ENCODE data around the gene USP3. TPM values are rescaled to one million over a fixed set of nuclear protein-coding genes. Genes with fewer than 3 reads are reported as not detected.

USP3 gene
- polyA plus RNA-seq, 1 donor (not counting 4 experiments of a cell fraction or from before 2014, with no cell fraction given), result 16.2 TPM

GRCh38 chr15:63478243-63478642 lies 26.1 kb upstream of the USP3 start:
- no peak overlapping the region for H3K4me2 ChIP-seq (ENCODE audit: control insufficient read depth, extremely low read depth, insufficient read depth, low read depth, low read length)
- H3K9me1 ChIP-seq (ENCODE audit: control insufficient read depth, extremely low read depth, insufficient read depth, low read length), result no peaks in the 10 kb centered on the region
- no peaks in the 10 kb centered on the region for H3K36me3 ChIP-seq (ENCODE audit: control insufficient read depth in 2 of 2, extremely low read depth in 1 of 2, insufficient read depth in 2 of 2, low read length in 2 of 2)
- H4K20me1 ChIP-seq (ENCODE audit: control insufficient read depth, extremely low read depth, insufficient read depth, low read length), result no peaks in the 10 kb centered on the region
- FAIRE-seq, result no peak
- TF ChIP-seq CTCF (optimal IDR thresholded peaks at IDR 0.05 in 1 of 3, IDR thresholded peaks at IDR 0.05 in 1 of 3, conservative IDR thresholded peaks at IDR 0.05 in 1 of 3; ENCODE audit: extremely low read depth in 1 of 3, insufficient read depth in 2 of 3, low read length in 3 of 3), result no peak
- TF ChIP-seq EZH2 (IDR thresholded peaks at IDR 0.05; ENCODE audit: low read length), result no peak
- dilution Hi-C loops (cut with MboI; ENCODE audit: extremely low pct_ligation_motif_present, low sequenced_read_pairs), result no loop called here
- H3K79me2 ChIP-seq (ENCODE audit: control insufficient read depth, insufficient read depth, low read length), result no peaks in the 10 kb centered on the region
- H3K27ac ChIP-seq (ENCODE audit: control insufficient read depth, insufficient read depth, low read length), result no peak overlapping the region
- no peak overlapping the region for H2AFZ ChIP-seq (ENCODE audit: control insufficient read depth, low read length)
- no peak for DNase-seq (ENCODE audit: low read depth, low spot score)
- H3K4me1 ChIP-seq (ENCODE audit: control insufficient read depth, extremely low read depth, insufficient read depth, low read length), result peaks cover 8% of the 10 kb centered on the region
- no peaks in the 10 kb centered on the region for H3K9me3 ChIP-seq (ENCODE audit: control insufficient read depth, low read depth, low read length)
- H3K27me3 ChIP-seq (ENCODE audit: control insufficient read depth, extremely low read depth, insufficient read depth, low read length), result no peaks in the 10 kb centered on the region
- H3K4me3 ChIP-seq (ENCODE audit: control insufficient read depth in 2 of 3, extremely low read depth in 1 of 3, insufficient read depth in 2 of 3, low read depth in 1 of 3, low read length in 3 of 3), result no peak overlapping the region
- no peak overlapping the region for H3K9ac ChIP-seq (ENCODE audit: control insufficient read depth, extremely low read depth, insufficient read depth, low read length)

- Histone ChIP-seq H3K79me2 (ENCODE audit: control insufficient read depth, insufficient read depth, low read length) (no peaks in the 10 kb centered on the region), H3K4me3 (ENCODE audit: control insufficient read depth in 2 of 3, extremely low read depth in 1 of 3, insufficient read depth in 2 of 3, low read depth in 1 of 3, low read length in 3 of 3) (no peak overlapping the region), H3K36me3 (ENCODE audit: control insufficient read depth in 2 of 2, extremely low read depth in 1 of 2, insufficient read depth in 2 of 2, low read length in 2 of 2) (no peaks in the 10 kb centered on the region), H3K9ac (ENCODE audit: control insufficient read depth, extremely low read depth, insufficient read depth, low read length) (no peak overlapping the region), H3K27ac (ENCODE audit: control insufficient read depth, insufficient read depth, low read length) (no peak overlapping the region), H3K27me3 (ENCODE audit: control insufficient read depth, extremely low read depth, insufficient read depth, low read length) (no peaks in the 10 kb centered on the region), H3K4me1 (ENCODE audit: control insufficient read depth, extremely low read depth, insufficient read depth, low read length) (peaks cover 13% of the 10 kb centered on the region), H3K9me3 (ENCODE audit: control insufficient read depth, low read depth, low read length) (no peaks in the 10 kb centered on the region), H3K4me2 (ENCODE audit: control insufficient read depth, extremely low read depth, insufficient read depth, low read depth, low read length) (no peak overlapping the region), H3K9me1 (ENCODE audit: control insufficient read depth, extremely low read depth, insufficient read depth, low read length) (no peaks in the 10 kb centered on the region), H2AFZ (ENCODE audit: control insufficient read depth, low read length) (no peak overlapping the region), H4K20me1 (ENCODE audit: control insufficient read depth, extremely low read depth, insufficient read depth, low read length) (no peaks in the 10 kb centered on the region)
- DNase-seq (ENCODE audit: low read depth, low spot score), result no peak
- no peak for TF ChIP-seq CTCF (optimal IDR thresholded peaks at IDR 0.05 in 1 of 3, IDR thresholded peaks at IDR 0.05 in 1 of 3, conservative IDR thresholded peaks at IDR 0.05 in 1 of 3; ENCODE audit: extremely low read depth in 1 of 3, insufficient read depth in 2 of 3, low read length in 3 of 3)
- TF ChIP-seq EZH2 (IDR thresholded peaks at IDR 0.05; ENCODE audit: low read length), result no peak
- no peak for FAIRE-seq
- dilution Hi-C loops (cut with MboI; ENCODE audit: extremely low pct_ligation_motif_present, low sequenced_read_pairs), result no loop called here
Observed at GRCh38 chr15:63480441-63480821, 24.0 kb upstream of the USP3 start.

Measured in keratinocyte (primary cell).